GM18909 (cell line): ENCODE measurements around the gene SPX.
A peak's percentile ranks its signal among the peaks of the same experiment; 100 is the strongest.

Experiments used
- ATAC-seq: cut with Tn5 transposase; IDR thresholded peaks from one replicate; pipeline ENCODE4 v1.9.1; 2021; ENCODE audit warnings: mild to moderate bottlenecking; ENCODE audit not compliant: unreplicated experiment, poor library complexity

SPX gene

GRCh38 chr12:21526053-21526452 is at the start of gene SPX:
TSS of gene SPX (plus strand) at chr12:21526296. CDS start at chr12:21526473, 177 bp downstream.
- ATAC-seq: no peak

- ATAC-seq: no peak
Observed at GRCh38 chr12:21476949-21477348, 49.1 kb upstream of the SPX start.

GRCh38 chr12:21478756-21479455 is 47.2 kb upstream of the SPX start:
- no peak for ATAC-seq

- no peak for ATAC-seq
Observed at GRCh38 chr12:21483531-21483930, 42.6 kb upstream of the SPX start.

GRCh38 chr12:21485998-21486397 is 40.1 kb upstream of the SPX start:
- ATAC-seq: no peak

GRCh38 chr12:21499765-21500164 is 26.3 kb upstream of the SPX start:
- ATAC-seq: no peak

GRCh38 chr12:21500786-21501257 is 25.3 kb upstream of the SPX start:
- no peak for ATAC-seq

- peak; percentile 99 for ATAC-seq
Observed at GRCh38 chr12:21501258-21502163, 24.6 kb upstream of the SPX start, which contains the start of the genes GOLT1B and RECQL. TSS of gene GOLT1B (plus strand) at chr12:21501789. CDS start at chr12:21501924, 135 bp downstream. TSS of gene RECQL (minus strand) at chr12:21501635. CDS start at chr12:21499570, 2,065 bp downstream.

GRCh38 chr12:21502164-21502496 is 24.0 kb upstream of the SPX start:
- ATAC-seq: no peak

GRCh38 chr12:21502872-21503271 is 23.2 kb upstream of the SPX start:
- ATAC-seq: no peak

GRCh38 chr12:21505888-21506287 is 20.2 kb upstream of the SPX start:
- ATAC-seq: no peak

GRCh38 chr12:21507849-21508248 is 18.2 kb upstream of the SPX start:
- ATAC-seq: no peak

GRCh38 chr12:21509768-21510167 is 16.3 kb upstream of the SPX start:
- peak; percentile 96 for ATAC-seq

GRCh38 chr12:21516281-21516680 is 9.8 kb upstream of the SPX start:
- no peak for ATAC-seq

- no peak for ATAC-seq
Observed at GRCh38 chr12:21518451-21518850, 7.6 kb upstream of the SPX start.

GRCh38 chr12:21521541-21521940 is 4.6 kb upstream of the SPX start:
- no peak for ATAC-seq

- no peak for ATAC-seq
Observed at GRCh38 chr12:21523148-21523547, 2.9 kb upstream of the SPX start.

GRCh38 chr12:21526721-21527345 is 737 bp downstream of the SPX start:
- ATAC-seq: no peak

GRCh38 chr12:21527451-21528180 is 1.5 kb downstream of the SPX start:
- peak; percentile 98 for ATAC-seq

GRCh38 chr12:21528953-21529352 is 2.9 kb downstream of the SPX start:
- ATAC-seq: no peak
